Caco-2 (cell line): Measurements from ENCODE around the gene RASL12. TPM values are rescaled to one million over a fixed set of nuclear protein-coding genes. Genes with fewer than 3 reads are reported as not detected.
A peak's percentile ranks its signal among the peaks of the same experiment; 100 is the strongest.

Source experiments
- BruUV-seq: library from RNA; stranded (reverse); fragments of 400-500 nt; replicated peaks from 2 replicates; lab custom pipeline; 2021; lab: Mats Ljungman, UMichigan
- CTCF ChIA-PET: fragments of 300-600 bp; sonication (Branson Sonifier 250); formaldehyde crosslinking; loops from one replicate; lab custom pipeline; 2022; ENCODE audit warnings: antibody characterized with exemption; lab: Charles Lee
- POLR2A ChIA-PET: fragments of 300-600 bp; sonication (Branson Sonifier 250); formaldehyde crosslinking; loops from one replicate; lab custom pipeline; 2022; ENCODE audit warnings: antibody characterized with exemption; lab: Charles Lee
- DNase-seq, 2 experiments: peaks; one replicate each; pipeline versions ENCODE4 v3.0.0 to v3.0.0-alpha.2; 2020 to 2022
- H3K27me3 ChIP-seq: replicated peaks from 2 replicates; pipeline ENCODE4 v1.6.0; 2011; ENCODE audit warnings: low read length; ENCODE audit not compliant: control insufficient read depth, insufficient read depth
- H3K36me3 ChIP-seq: 2 replicates; pipeline ENCODE4 v1.5.1; 2011; ENCODE audit warnings: low read length; ENCODE audit not compliant: control insufficient read depth, insufficient read depth
- H3K4me1 ChIP-seq: fragments of 250-450 bp; sonication (Bioruptor Pico); 2 replicates; pipeline ENCODE4 v1.5.1; 2020; ENCODE audit warnings: mild to moderate bottlenecking
- H3K4me3 ChIP-seq: 2 replicates; pipeline ENCODE4 v1.5.1; 2011; ENCODE audit warnings: low read depth, mild to moderate bottlenecking, control low read depth, low read length
- H3K9me3 ChIP-seq: fragments of 250-450 bp; sonication (Bioruptor Pico); 2 replicates; pipeline ENCODE4 v1.5.1; 2020; ENCODE audit warnings: mild to moderate bottlenecking, moderate library complexity
- H3K27ac Mint-ChIP-seq: one replicate; pipeline ENCODE4 v1.8.0; 2022; ENCODE audit warnings: mixed read lengths; ENCODE audit not compliant: unreplicated experiment
- H3K27me3 Mint-ChIP-seq: one replicate; pipeline ENCODE4 v1.8.0; 2022; ENCODE audit warnings: mixed read lengths; ENCODE audit not compliant: insufficient read depth, unreplicated experiment
- H3K36me3 Mint-ChIP-seq: one replicate; pipeline ENCODE4 v1.8.0; 2022; ENCODE audit warnings: mild to moderate bottlenecking, mixed read lengths; ENCODE audit not compliant: insufficient read depth, unreplicated experiment
- H3K4me1 Mint-ChIP-seq: one replicate; pipeline ENCODE4 v1.8.0; 2022; ENCODE audit warnings: low read depth, mixed read lengths; ENCODE audit not compliant: unreplicated experiment
- H3K4me3 Mint-ChIP-seq: one replicate; pipeline ENCODE4 v1.8.0; 2022; ENCODE audit warnings: mild to moderate bottlenecking, moderate library complexity, mixed read lengths; ENCODE audit not compliant: unreplicated experiment
- H3K9me3 Mint-ChIP-seq: one replicate; pipeline ENCODE4 v1.8.0; 2022; ENCODE audit warnings: mixed read lengths; ENCODE audit not compliant: unreplicated experiment
- CTCF ChIP-seq, 2 experiments: fragments of 200-600 bp in 1 of 2; IDR thresholded peaks; 1 replicate in 1 of 2; 2 replicates in 1 of 2; pipeline versions ENCODE4 v1.5.1 to v1.8.0; 2011 to 2022; ENCODE audit warnings: antibody characterized with exemption in 1 of 2, control low read depth in 1 of 2, inconsistent platforms in 1 of 2, low read depth in 1 of 2, low read length in 1 of 2, mild to moderate bottlenecking in 1 of 2, moderate library complexity in 1 of 2; ENCODE audit not compliant: insufficient read depth in 1 of 2, severe bottlenecking in 1 of 2, unreplicated experiment in 1 of 2
- intact Hi-C: fragments of 100-400 bp; cut with micrococcal nuclease; formaldehyde crosslinking; loops from one replicate; pipeline ENCODE4 v1.10.0; 2022; ENCODE audit not compliant: unreplicated experiment
- total RNA-seq: library from RNA; stranded (reverse); gene quantifications from 2 replicates; pipeline ENCODE4 v1.2.3, GENCODE V29; 2022

The RASL12 gene
- total RNA-seq, 1 experiment from 2014 or later, result 6.4 TPM

DNA sequence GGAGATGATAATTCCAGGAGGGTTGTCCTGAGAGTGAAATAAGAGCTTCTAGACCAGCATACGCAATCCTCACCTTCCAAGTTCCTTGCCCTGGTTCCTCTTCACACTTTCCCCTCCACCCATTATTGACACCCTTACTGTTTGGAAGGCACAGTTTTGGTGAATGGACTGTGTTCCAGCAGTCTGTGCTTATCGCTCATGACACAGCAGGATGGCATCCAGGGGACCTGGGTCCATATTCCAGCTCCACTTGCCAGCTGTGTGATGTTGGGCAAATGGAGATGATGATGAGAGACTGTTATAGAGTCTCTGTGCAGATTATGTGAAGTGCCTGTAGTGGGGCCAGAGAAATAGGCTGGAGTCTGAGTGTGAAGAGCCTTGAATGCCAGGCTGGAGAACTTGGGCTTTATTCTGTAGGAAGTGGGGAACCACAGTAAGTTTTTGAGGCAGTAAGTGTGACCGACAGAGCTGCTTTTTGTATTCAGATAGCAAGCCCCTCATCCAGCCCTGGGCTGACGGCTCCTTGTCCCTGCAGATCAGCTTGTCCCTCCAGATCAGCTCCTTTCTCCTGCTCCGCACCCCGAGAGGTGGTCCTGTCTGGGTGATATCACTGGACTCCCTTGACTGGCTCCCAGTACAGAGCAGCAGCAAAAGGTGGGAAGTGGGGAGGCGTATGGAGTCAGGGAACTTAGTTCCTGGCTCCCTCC lies 16.9 kb upstream of the RASL12 start:
- H3K27ac Mint-ChIP-seq, result peak overlapping the region; percentile 90
- no peak for TF ChIP-seq CTCF (IDR thresholded peaks at IDR 0.05; ENCODE audit: insufficient read depth in 1 of 2, low read depth in 1 of 2, low read length in 1 of 2, severe bottlenecking in 1 of 2, unreplicated experiment in 1 of 2)
- Histone ChIP-seq H3K9me3 (no peaks in the 10 kb centered on the region), H3K27me3 (no peaks in the 10 kb centered on the region), H3K4me3 (no peak overlapping the region), H3K36me3 (no peaks in the 10 kb centered on the region), H3K4me1 (peaks cover 69% of the 10 kb centered on the region)
- CTCF ChIA-PET, result interaction anchor here (1.4 to 3.2 kb wide), 4 partner anchors 17 to 54 kb away, joined by 4 to 42 read pairs (median 12); no protein-coding TSS in a partner anchor
- POLR2A ChIA-PET, result no interaction called here
- BruUV-seq, result no TSS peak
- no peaks in the 10 kb centered on the region for H3K27me3 Mint-ChIP-seq
- H3K9me3 Mint-ChIP-seq, result no peaks in the 10 kb centered on the region
- no peak overlapping the region for H3K4me3 Mint-ChIP-seq
- H3K36me3 Mint-ChIP-seq, result peaks cover 15% of the 10 kb centered on the region
- H3K4me1 Mint-ChIP-seq, result peaks cover 75% of the 10 kb centered on the region
- intact Hi-C loops, result no loop called here
- DNase-seq, result no peak

DNA sequence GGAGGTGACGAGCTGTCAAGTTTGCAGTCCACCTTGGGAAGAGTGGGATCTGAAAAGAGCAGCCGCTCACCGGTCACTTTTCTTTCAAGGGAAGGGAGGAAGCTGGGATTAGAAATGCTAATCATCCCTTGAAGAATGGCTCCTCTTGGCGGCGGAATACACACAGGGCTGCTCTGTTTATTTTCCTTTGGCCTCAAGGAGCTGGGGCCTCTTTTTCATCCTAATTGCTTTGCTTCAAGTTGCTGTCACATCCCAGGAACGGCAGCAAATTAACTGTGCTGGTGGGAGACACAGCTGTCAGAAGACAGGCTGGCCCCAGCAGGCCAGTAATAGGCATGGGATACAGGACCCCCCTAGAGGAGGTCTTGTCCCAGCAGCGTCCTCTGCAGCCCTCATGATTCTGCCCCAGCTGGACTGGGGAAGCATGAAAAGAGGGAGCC lies 15.5 kb upstream of the RASL12 start:
- no TSS peak for BruUV-seq

More for the DNA sequence above, 15.5 kb upstream of the RASL12 start:
- no peaks in the 10 kb centered on the region for H3K27me3 ChIP-seq
- no peaks in the 10 kb centered on the region for H3K36me3 ChIP-seq
- Mint-ChIP-seq H3K4me1 (peaks cover 63% of the 10 kb centered on the region), H3K36me3 (peaks cover 6% of the 10 kb centered on the region), H3K4me3 (no peak overlapping the region), H3K9me3 (no peaks in the 10 kb centered on the region), H3K27me3 (no peaks in the 10 kb centered on the region), H3K27ac (peak overlapping the region; percentile 18)
- no peak overlapping the region for H3K4me3 ChIP-seq
- TF ChIP-seq CTCF (IDR thresholded peaks at IDR 0.05; ENCODE audit: insufficient read depth in 1 of 2, low read depth in 1 of 2, low read length in 1 of 2, severe bottlenecking in 1 of 2, unreplicated experiment in 1 of 2), result peak in 1 of 2 experiments; percentile 40
- peak in 1 of 2 experiments; percentile 39 for DNase-seq
- H3K4me1 ChIP-seq, result peaks cover 57% of the 10 kb centered on the region
- CTCF ChIA-PET, result interaction anchor here (0.6 to 3.2 kb wide), 14 partner anchors 15 to 355 kb away, joined by 3 to 42 read pairs (median 4); partner anchors contain the start of gene SLC51B
- intact Hi-C loops, result loop anchor here (1.0 kb wide), 1 partner anchor 50 kb away; no protein-coding TSS in a partner anchor
- POLR2A ChIA-PET, result no interaction called here
- no peaks in the 10 kb centered on the region for H3K9me3 ChIP-seq
